ENCODE data around the gene FZD4.

GRCh38 chr11:86941871-86942599, 13.2 kb downstream of the FZD4 start:
- TF ChIP-seq CTCF (conservative IDR thresholded peaks at IDR 0.05): no peak
- no peak for TF ChIP-seq EZH2 (IDR thresholded peaks at IDR 0.05; ENCODE audit: low read depth)
